HEK293 (cell line): Measurements from ENCODE around the gene SLC38A10.

ENCODE experiments used
- ATF2 ChIP-seq: fragments of 450-650 bp; formaldehyde crosslinking; IDR thresholded peaks from 2 replicates; pipeline ENCODE4 v1.5.1; 2016; ENCODE audit warnings: missing biosample characterization, missing genetic modification characterization, low read depth
- CTCF ChIP-seq: fragments of 450-650 bp; formaldehyde crosslinking; IDR thresholded peaks from 2 replicates; pipeline ENCODE4 v1.5.1; 2016; ENCODE audit warnings: missing biosample characterization, missing genetic modification characterization
- GFI1B ChIP-seq: fragments of 450-650 bp; formaldehyde crosslinking; IDR thresholded peaks from 2 replicates; pipeline ENCODE4 v1.5.1; 2016; ENCODE audit warnings: missing biosample characterization, missing genetic modification characterization
- ZBTB10 ChIP-seq: fragments of 450-650 bp; formaldehyde crosslinking; IDR thresholded peaks from 2 replicates; pipeline ENCODE4 v1.5.1; 2016; ENCODE audit warnings: missing biosample characterization, missing genetic modification characterization
- ZNF707 ChIP-seq: fragments of 450-650 bp; formaldehyde crosslinking; IDR thresholded peaks from 2 replicates; pipeline ENCODE4 v1.5.1; 2016; ENCODE audit warnings: missing biosample characterization, missing genetic modification characterization

GRCh38 chr17:81287741-81288430, 7.2 kb downstream of the SLC38A10 start:
- no peak for TF ChIP-seq ZNF707
- no peak for TF ChIP-seq ZBTB10 (tag by site-specific recombination)
- TF ChIP-seq CTCF (tag by site-specific recombination) = no peak
- no peak for TF ChIP-seq GFI1B (tag by site-specific recombination)
- no peak for TF ChIP-seq ATF2 (tag by site-specific recombination)
